Measurements from ENCODE around the gene OSCP1. TPM values are rescaled to one million over a fixed set of nuclear protein-coding genes. Genes with fewer than 3 reads are reported as not detected.
A peak's percentile ranks its signal among the peaks of the same experiment; 100 is the strongest.

The OSCP1 gene
- polyA plus RNA-seq, 1 donor: 6.1 TPM

GRCh38 chr1:36475341-36475740 is 25.1 kb upstream of the OSCP1 start:
- DNase-seq (ENCODE audit: low read depth): no peak

- DNase-seq (ENCODE audit: low read depth): no peak
Measured at GRCh38 chr1:36472656-36473055, 22.4 kb upstream of the OSCP1 start.

GRCh38 chr1:36471830-36472641 is 21.8 kb upstream of the OSCP1 start:
- no peak for DNase-seq (ENCODE audit: low read depth)

- DNase-seq (ENCODE audit: low read depth): no peak
Measured at GRCh38 chr1:36469163-36469562, 18.9 kb upstream of the OSCP1 start.

GRCh38 chr1:36467700-36468455 is 17.6 kb upstream of the OSCP1 start:
- no peak for DNase-seq (ENCODE audit: low read depth)

GRCh38 chr1:36467027-36467410 is 16.8 kb upstream of the OSCP1 start:
- no peak for DNase-seq (ENCODE audit: low read depth)

- no peak for DNase-seq (ENCODE audit: low read depth)
Measured at GRCh38 chr1:36466370-36467026, 16.2 kb upstream of the OSCP1 start.

- no peak for DNase-seq (ENCODE audit: low read depth)
Measured at GRCh38 chr1:36465731-36466369, 15.6 kb upstream of the OSCP1 start.

- DNase-seq (ENCODE audit: low read depth): no peak
Measured at GRCh38 chr1:36464605-36465393, 14.5 kb upstream of the OSCP1 start.

- DNase-seq (ENCODE audit: low read depth): peak; percentile 95
Measured at GRCh38 chr1:36463803-36464604, 13.8 kb upstream of the OSCP1 start, which contains the start of gene MRPS15. Gene MRPS15, minus strand, starts transcription at chr1:36464384. Its CDS starts 109 bp downstream, at chr1:36464275.

GRCh38 chr1:36463463-36463802 is 13.2 kb upstream of the OSCP1 start:
- no peak for DNase-seq (ENCODE audit: low read depth)

GRCh38 chr1:36458910-36459309 is 8.7 kb upstream of the OSCP1 start:
- DNase-seq (ENCODE audit: low read depth): no peak

GRCh38 chr1:36457691-36458090 is 7.4 kb upstream of the OSCP1 start:
- DNase-seq (ENCODE audit: low read depth): no peak

GRCh38 chr1:36456391-36456928 is 6.2 kb upstream of the OSCP1 start:
- DNase-seq (ENCODE audit: low read depth): no peak

GRCh38 chr1:36455386-36455785 is 5.1 kb upstream of the OSCP1 start:
- DNase-seq (ENCODE audit: low read depth): no peak

GRCh38 chr1:36453600-36454388 is 3.5 kb upstream of the OSCP1 start:
- no peak for DNase-seq (ENCODE audit: low read depth)

- DNase-seq (ENCODE audit: low read depth): no peak
Measured at GRCh38 chr1:36453051-36453450, 2.8 kb upstream of the OSCP1 start.

GRCh38 chr1:36450919-36451305 is 661 bp upstream of the OSCP1 start:
- no peak for DNase-seq (ENCODE audit: low read depth)

- no peak for DNase-seq (ENCODE audit: low read depth)
Measured at GRCh38 chr1:36448530-36449056, 1.7 kb downstream of the OSCP1 start.
